HG02870 (cell line): Measurements from ENCODE around the gene SEZ6L2.
"Not testable (repeated sequence)": the region's sequence is repeated elsewhere in the genome, so short reads cannot be mapped to it uniquely, and the experiment has no call there.

Experiments used
- ATAC-seq: cut with Tn5 transposase; IDR thresholded peaks from one replicate; pipeline ENCODE4 v1.9.1; 2021; ENCODE audit warnings: mild to moderate bottlenecking, moderate library complexity; ENCODE audit not compliant: unreplicated experiment

Gene SEZ6L2

GRCh38 chr16:29858149-29858849, 41.1 kb downstream of the SEZ6L2 start:
- no peak for ATAC-seq

- ATAC-seq: no peak
Observed at GRCh38 chr16:29857133-29857760, 42.1 kb downstream of the SEZ6L2 start.

- no peak for ATAC-seq
Observed at GRCh38 chr16:29854520-29855100, 44.7 kb downstream of the SEZ6L2 start.

- ATAC-seq: no peak
Observed at GRCh38 chr16:29852654-29853053, 46.7 kb downstream of the SEZ6L2 start.

GRCh38 chr16:29850998-29851397, 48.4 kb downstream of the SEZ6L2 start:
- ATAC-seq: no peak

GRCh38 chr16:29849505-29849904, 49.8 kb downstream of the SEZ6L2 start:
- ATAC-seq: no peak

- no peak for ATAC-seq
Observed at GRCh38 chr16:29848420-29849297, 50.7 kb downstream of the SEZ6L2 start.

GRCh38 chr16:29845656-29846055, 53.7 kb downstream of the SEZ6L2 start:
- ATAC-seq: no peak

GRCh38 chr16:29844575-29845331, 54.6 kb downstream of the SEZ6L2 start:
- no peak for ATAC-seq

GRCh38 chr16:29843931-29844330, 55.4 kb downstream of the SEZ6L2 start:
- no peak for ATAC-seq

GRCh38 chr16:29842732-29843346, 56.5 kb downstream of the SEZ6L2 start:
- ATAC-seq: no peak

GRCh38 chr16:29841631-29842030, 57.7 kb downstream of the SEZ6L2 start:
- no peak for ATAC-seq

- no peak for ATAC-seq
Observed at GRCh38 chr16:29840240-29840639, 59.1 kb downstream of the SEZ6L2 start.

- ATAC-seq: no peak
Observed at GRCh38 chr16:29839822-29840221, 59.5 kb downstream of the SEZ6L2 start.

- no peak for ATAC-seq
Observed at GRCh38 chr16:29837841-29838240, 61.5 kb downstream of the SEZ6L2 start.

GRCh38 chr16:29836623-29837022, 62.7 kb downstream of the SEZ6L2 start:
- ATAC-seq: no peak

GRCh38 chr16:29835926-29836325, 63.4 kb downstream of the SEZ6L2 start:
- no peak for ATAC-seq

GRCh38 chr16:29834079-29834478, 65.3 kb downstream of the SEZ6L2 start:
- ATAC-seq: no peak

- not testable (repeated sequence) for ATAC-seq
Observed at GRCh38 chr16:29833219-29833618, 66.1 kb downstream of the SEZ6L2 start.

- no peak for ATAC-seq
Observed at GRCh38 chr16:29831490-29831889, 67.9 kb downstream of the SEZ6L2 start.
